Measurements from ENCODE around the gene PHLDB3. TPM values are rescaled to one million over a fixed set of nuclear protein-coding genes. Genes with fewer than 3 reads are reported as not detected.
"Not testable (repeated sequence)": the region's sequence is repeated elsewhere in the genome, so short reads cannot be mapped to it uniquely, and the experiment has no call there.

The PHLDB3 gene
- total RNA-seq, 2 donors from 2014 or later, result 7.7 to 13.5 TPM

- no peaks in the 10 kb centered on the region for H3K4me1 Mint-ChIP-seq
- H3K27ac Mint-ChIP-seq, result no peak overlapping the region
- H3K9me3 ChIP-seq (ENCODE audit: control insufficient read depth, low read length), result no peaks in the 10 kb centered on the region
- H3K4me3 ChIP-seq (ENCODE audit: low read length), result no peak overlapping the region
- H3K27ac ChIP-seq (ENCODE audit: low read depth, low read length), result no peak overlapping the region
- H3K4me1 ChIP-seq (ENCODE audit: control insufficient read depth, insufficient read depth, low read length), result no peaks in the 10 kb centered on the region
- H3K4me3 Mint-ChIP-seq, result no peak overlapping the region
- no peaks in the 10 kb centered on the region for H3K27me3 Mint-ChIP-seq (ENCODE audit: insufficient read depth)
- H3K36me3 ChIP-seq (ENCODE audit: control insufficient read depth, insufficient read depth, low read length), result peaks cover 46% of the 10 kb centered on the region
- H3K9ac ChIP-seq (ENCODE audit: extremely low read depth, low read length, poor library complexity, severe bottlenecking), result no peak overlapping the region
- H3K9me3 Mint-ChIP-seq, result no peaks in the 10 kb centered on the region
- peaks cover 68% of the 10 kb centered on the region for H3K36me3 Mint-ChIP-seq (ENCODE audit: low read depth)
- no peak for TF ChIP-seq CTCF (conservative IDR thresholded peaks at IDR 0.05)
- H3K27me3 ChIP-seq (ENCODE audit: control insufficient read depth, insufficient read depth, low read length, poor library complexity, severe bottlenecking), result no peaks in the 10 kb centered on the region
- DNase-seq, result no peak
- 95% methylated on average over 3 of the region's 3 CpGs; no CpG with 5 or more reads in 1 of the 2 experiments for WGBS, 2 experiments (ENCODE audit: insufficient coverage in 1 of 2, insufficient read length in 1 of 2)
These were observed 47.6 kb upstream of the PHLDB3 start for GRCh38 chr19:43552198-43552450.

- Histone ChIP-seq H3K9me3 (ENCODE audit: control insufficient read depth, low read length) (no peaks in the 10 kb centered on the region), H3K36me3 (ENCODE audit: control insufficient read depth, insufficient read depth, low read length) (peaks cover 46% of the 10 kb centered on the region), H3K27ac (ENCODE audit: low read depth, low read length) (no peak overlapping the region), H3K4me3 (ENCODE audit: low read length) (no peak overlapping the region), H3K9ac (ENCODE audit: extremely low read depth, low read length, poor library complexity, severe bottlenecking) (no peak overlapping the region), H3K4me1 (ENCODE audit: control insufficient read depth, insufficient read depth, low read length) (no peaks in the 10 kb centered on the region), H3K27me3 (ENCODE audit: control insufficient read depth, insufficient read depth, low read length, poor library complexity, severe bottlenecking) (no peaks in the 10 kb centered on the region)
- no peak for DNase-seq
- H3K36me3 Mint-ChIP-seq (ENCODE audit: low read depth), result peaks cover 69% of the 10 kb centered on the region
- no peak overlapping the region for H3K27ac Mint-ChIP-seq
- no peak for TF ChIP-seq CTCF (conservative IDR thresholded peaks at IDR 0.05)
- H3K4me3 Mint-ChIP-seq, result no peak overlapping the region
- H3K9me3 Mint-ChIP-seq, result no peaks in the 10 kb centered on the region
- 89 to 91% methylated on average over 12 to 23 of the region's 23 CpGs for WGBS, 2 experiments (ENCODE audit: insufficient coverage in 1 of 2, insufficient read length in 1 of 2)
- no peaks in the 10 kb centered on the region for H3K4me1 Mint-ChIP-seq
- no peaks in the 10 kb centered on the region for H3K27me3 Mint-ChIP-seq (ENCODE audit: insufficient read depth)
These were observed 47.1 kb upstream of the PHLDB3 start for GRCh38 chr19:43551399-43552197.

- Histone ChIP-seq H3K9me3 (ENCODE audit: control insufficient read depth, low read length) (no peaks in the 10 kb centered on the region), H3K9ac (ENCODE audit: extremely low read depth, low read length, poor library complexity, severe bottlenecking) (no peak overlapping the region), H3K4me3 (ENCODE audit: low read length) (no peak overlapping the region), H3K4me1 (ENCODE audit: control insufficient read depth, insufficient read depth, low read length) (no peaks in the 10 kb centered on the region), H3K27me3 (ENCODE audit: control insufficient read depth, insufficient read depth, low read length, poor library complexity, severe bottlenecking) (no peaks in the 10 kb centered on the region), H3K36me3 (ENCODE audit: control insufficient read depth, insufficient read depth, low read length) (peaks cover 48% of the 10 kb centered on the region), H3K27ac (ENCODE audit: low read depth, low read length) (no peak overlapping the region)
- no peak for TF ChIP-seq CTCF (conservative IDR thresholded peaks at IDR 0.05)
- Mint-ChIP-seq H3K27ac (no peak overlapping the region), H3K4me3 (no peak overlapping the region), H3K36me3 (ENCODE audit: low read depth) (peaks cover 76% of the 10 kb centered on the region), H3K4me1 (no peaks in the 10 kb centered on the region), H3K27me3 (ENCODE audit: insufficient read depth) (no peaks in the 10 kb centered on the region), H3K9me3 (no peaks in the 10 kb centered on the region)
- DNase-seq, result no peak
- 94% methylated on average over 2 of the region's 2 CpGs; no CpG with 5 or more reads in 1 of the 2 experiments for WGBS, 2 experiments (ENCODE audit: insufficient coverage in 1 of 2, insufficient read length in 1 of 2)
These were observed 44.2 kb upstream of the PHLDB3 start for GRCh38 chr19:43548706-43549105.

GRCh38 chr19:43547926-43548325, 43.4 kb upstream of the PHLDB3 start:
- peaks cover 76% of the 10 kb centered on the region for H3K36me3 Mint-ChIP-seq (ENCODE audit: low read depth)
- not testable (repeated sequence) for H3K27ac ChIP-seq (ENCODE audit: low read depth, low read length); H3K27ac Mint-ChIP-seq; H3K9ac ChIP-seq (ENCODE audit: extremely low read depth, low read length, poor library complexity, severe bottlenecking); H3K4me3 Mint-ChIP-seq; H3K9me3 Mint-ChIP-seq; H3K27me3 Mint-ChIP-seq (ENCODE audit: insufficient read depth); H3K4me3 ChIP-seq (ENCODE audit: low read length); DNase-seq; H3K27me3 ChIP-seq (ENCODE audit: control insufficient read depth, insufficient read depth, low read length, poor library complexity, severe bottlenecking); H3K4me1 Mint-ChIP-seq; H3K9me3 ChIP-seq (ENCODE audit: control insufficient read depth, low read length); H3K4me1 ChIP-seq (ENCODE audit: control insufficient read depth, insufficient read depth, low read length)
- H3K36me3 ChIP-seq (ENCODE audit: control insufficient read depth, insufficient read depth, low read length), result peaks cover 44% of the 10 kb centered on the region
- WGBS, 2 experiments (ENCODE audit: insufficient coverage in 1 of 2, insufficient read length in 1 of 2), result 80% methylated on average over 1 of the region's 24 CpGs; no CpG with 5 or more reads in 1 of the 2 experiments

All from endodermal cell (in vitro differentiated cells).